ENCODE data around the gene ITM2C. TPM values are rescaled to one million over a fixed set of nuclear protein-coding genes. Genes with fewer than 3 reads are reported as not detected.
A peak's percentile ranks its signal among the peaks of the same experiment; 100 is the strongest.

ITM2C gene
- total RNA-seq, 1 donor from 2014 or later: 25.0 TPM

GRCh38 chr2:230891064-230891463, 26.3 kb downstream of the ITM2C start:
- ATAC-seq: no peak
- peak; percentile 5 for DNase-seq
- intact Hi-C loops (cut with DNase I): no loop called here

GRCh38 chr2:230891509-230891908, 26.8 kb downstream of the ITM2C start:
- H3K4me1 ChIP-seq: no peaks in the 10 kb centered on the region
- H3K27ac ChIP-seq: no peak overlapping the region
- TF ChIP-seq, protein P1, sequence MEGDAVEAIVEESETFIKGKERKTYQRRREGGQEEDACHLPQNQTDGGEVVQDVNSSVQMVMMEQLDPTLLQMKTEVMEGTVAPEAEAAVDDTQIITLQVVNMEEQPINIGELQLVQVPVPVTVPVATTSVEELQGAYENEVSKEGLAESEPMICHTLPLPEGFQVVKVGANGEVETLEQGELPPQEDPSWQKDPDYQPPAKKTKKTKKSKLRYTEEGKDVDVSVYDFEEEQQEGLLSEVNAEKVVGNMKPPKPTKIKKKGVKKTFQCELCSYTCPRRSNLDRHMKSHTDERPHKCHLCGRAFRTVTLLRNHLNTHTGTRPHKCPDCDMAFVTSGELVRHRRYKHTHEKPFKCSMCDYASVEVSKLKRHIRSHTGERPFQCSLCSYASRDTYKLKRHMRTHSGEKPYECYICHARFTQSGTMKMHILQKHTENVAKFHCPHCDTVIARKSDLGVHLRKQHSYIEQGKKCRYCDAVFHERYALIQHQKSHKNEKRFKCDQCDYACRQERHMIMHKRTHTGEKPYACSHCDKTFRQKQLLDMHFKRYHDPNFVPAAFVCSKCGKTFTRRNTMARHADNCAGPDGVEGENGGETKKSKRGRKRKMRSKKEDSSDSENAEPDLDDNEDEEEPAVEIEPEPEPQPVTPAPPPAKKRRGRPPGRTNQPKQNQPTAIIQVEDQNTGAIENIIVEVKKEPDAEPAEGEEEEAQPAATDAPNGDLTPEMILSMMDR (IDR thresholded peaks at IDR 0.05): no peak
- H3K4me3 ChIP-seq: no peak overlapping the region
- intact Hi-C loops (cut with DNase I): no loop called here
- DNase-seq (peak; percentile 33), ATAC-seq (no peak)
- peaks cover 6% of the 10 kb centered on the region for H3K27me3 ChIP-seq
- no peaks in the 10 kb centered on the region for H3K36me3 ChIP-seq
- no peaks in the 10 kb centered on the region for H3K9me3 ChIP-seq

More at GRCh38 chr2:230891064-230891463, 26.3 kb downstream of the ITM2C start:
- Histone ChIP-seq H3K36me3 (no peaks in the 10 kb centered on the region), H3K4me1 (no peaks in the 10 kb centered on the region), H3K4me3 (no peak overlapping the region), H3K27ac (no peak overlapping the region), H3K9me3 (no peaks in the 10 kb centered on the region), H3K27me3 (peaks cover 6% of the 10 kb centered on the region)
- TF ChIP-seq, protein P1 (IDR thresholded peaks at IDR 0.05): no peak

GRCh38 chr2:230893338-230893737, 28.6 kb downstream of the ITM2C start:
- ATAC-seq (no peak), DNase-seq (peak; percentile 59)
- Histone ChIP-seq H3K27me3 (peaks cover 6% of the 10 kb centered on the region), H3K9me3 (no peaks in the 10 kb centered on the region), H3K4me3 (no peak overlapping the region), H3K36me3 (no peaks in the 10 kb centered on the region), H3K4me1 (no peaks in the 10 kb centered on the region), H3K27ac (no peak overlapping the region)
- TF ChIP-seq, protein P1 (IDR thresholded peaks at IDR 0.05): no peak
- intact Hi-C loops (cut with DNase I): no loop called here

DNA sequence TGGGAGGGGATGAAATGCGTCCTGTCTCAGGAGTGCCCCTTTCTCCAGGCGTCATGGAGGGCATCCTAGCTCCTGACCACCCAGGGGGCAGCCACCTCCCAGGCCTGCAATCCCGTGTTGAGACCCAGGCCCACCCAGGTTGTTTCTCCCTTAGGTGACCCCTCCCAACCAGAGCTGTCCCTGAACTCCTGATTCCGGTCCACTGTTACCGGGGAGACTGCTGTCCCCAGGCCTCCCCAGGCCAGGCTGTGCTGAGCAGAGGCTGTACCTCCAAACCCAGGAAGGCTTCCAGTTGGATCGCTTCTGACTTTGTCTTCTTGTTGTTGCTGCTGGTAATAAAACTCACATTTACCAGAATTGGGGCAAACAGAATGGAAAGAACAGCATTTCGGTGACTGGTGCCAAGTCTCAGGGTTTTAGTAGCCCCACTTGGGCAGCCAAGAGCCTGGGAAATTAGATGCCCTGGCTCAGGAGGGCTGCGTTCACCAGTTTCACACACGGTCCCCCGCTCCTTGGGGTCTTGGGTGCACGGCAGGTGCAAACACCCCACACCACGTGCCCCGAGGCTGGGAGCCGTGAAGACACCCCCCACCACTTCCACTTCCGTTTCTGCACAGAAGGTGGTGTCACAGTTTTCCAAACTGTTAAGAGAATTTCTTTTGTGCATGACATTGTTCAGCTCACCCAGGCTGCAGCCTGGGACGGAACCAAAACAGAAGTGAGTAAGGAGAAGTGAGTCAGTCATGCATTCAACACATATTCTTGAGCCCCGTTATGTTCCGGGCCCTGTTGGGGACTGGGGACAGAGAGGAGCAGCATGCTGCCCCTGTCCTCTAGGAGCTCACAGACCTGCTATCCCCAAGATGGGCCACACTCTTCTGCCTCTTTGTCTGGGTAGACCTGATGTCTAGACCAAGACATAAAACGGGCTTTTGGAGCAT, 29.4 kb downstream of the ITM2C start:
- peak; percentile 40 for DNase-seq
- no peak for ATAC-seq
- intact Hi-C loops (cut with DNase I): no loop called here

DNA sequence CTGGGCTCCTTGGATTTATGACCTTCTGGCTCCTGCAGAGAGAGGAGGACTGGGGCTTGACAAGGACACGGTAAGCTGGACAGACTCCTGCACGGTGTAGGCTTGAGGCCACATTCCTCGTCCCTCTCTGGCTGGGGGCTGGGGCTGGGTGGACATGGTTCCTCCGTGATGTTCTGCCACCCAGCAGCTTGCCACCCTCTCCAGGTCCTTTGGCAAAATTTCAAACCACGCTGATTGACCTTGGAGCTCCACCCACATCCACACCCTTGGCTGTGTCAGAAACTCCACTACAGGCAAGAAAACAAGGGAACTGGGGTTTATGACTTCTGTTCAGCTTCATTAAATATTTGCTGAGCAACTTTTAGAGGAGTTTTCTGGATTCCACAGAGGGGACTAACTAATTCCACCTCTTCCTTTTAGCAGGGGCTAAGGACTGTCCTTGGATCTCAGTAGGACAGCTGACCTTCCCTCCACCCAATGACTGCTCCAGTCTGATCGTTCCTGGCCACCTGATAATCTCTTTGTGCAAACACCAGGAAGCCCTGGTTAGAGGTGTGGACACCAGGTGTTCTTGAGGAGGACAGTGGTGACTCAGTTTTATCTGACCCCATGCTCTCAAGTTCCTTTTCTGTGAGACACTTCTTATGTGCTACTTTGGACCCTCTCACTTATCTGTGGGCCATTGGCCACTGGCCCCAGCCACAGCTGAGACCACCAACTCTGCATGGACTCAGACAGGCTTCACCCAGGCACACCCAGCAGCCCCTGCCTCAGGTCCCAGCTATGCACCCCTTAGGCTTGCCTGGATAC, 31.0 kb downstream of the ITM2C start:
- no peaks in the 10 kb centered on the region for H3K9me3 ChIP-seq
- TF ChIP-seq, protein P1 (IDR thresholded peaks at IDR 0.05): no peak
- ATAC-seq (no peak), DNase-seq (no peak)
- H3K4me1 ChIP-seq: no peaks in the 10 kb centered on the region
- intact Hi-C loops (cut with DNase I): no loop called here
- no peak overlapping the region for H3K4me3 ChIP-seq
- H3K27me3 ChIP-seq: peaks cover 6% of the 10 kb centered on the region
- H3K36me3 ChIP-seq: no peaks in the 10 kb centered on the region
- no peak overlapping the region for H3K27ac ChIP-seq

More for the DNA sequence above, 29.4 kb downstream of the ITM2C start:
- Histone ChIP-seq H3K4me3 (no peak overlapping the region), H3K27me3 (peaks cover 6% of the 10 kb centered on the region), H3K9me3 (no peaks in the 10 kb centered on the region), H3K4me1 (no peaks in the 10 kb centered on the region), H3K36me3 (no peaks in the 10 kb centered on the region), H3K27ac (no peak overlapping the region)
- TF ChIP-seq, protein P1 (IDR thresholded peaks at IDR 0.05): no peak

Data from upper lobe of right lung (tissue), 1 donor.